Measurements from ENCODE around the gene HECTD4.

DNA sequence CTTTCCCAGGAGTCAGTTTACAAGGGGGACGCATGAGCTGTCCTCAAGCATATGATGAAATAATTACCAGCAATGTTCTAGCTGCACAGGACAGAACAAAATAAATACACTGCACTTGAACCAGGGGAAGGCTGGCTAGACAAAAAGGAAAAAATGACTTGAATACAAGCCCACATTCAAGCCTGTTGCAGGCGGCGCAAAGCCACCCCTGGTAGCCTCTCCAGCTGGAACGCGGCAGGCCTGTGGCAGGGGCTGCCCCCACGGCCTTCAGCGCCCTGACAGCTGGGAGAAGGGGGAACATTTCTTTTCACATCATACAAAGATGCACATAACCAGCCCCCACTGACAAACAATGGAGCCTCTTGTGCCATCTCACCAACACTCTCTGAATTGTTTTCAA, 199.7 kb downstream of the HECTD4 start:
- TF ChIP-seq, protein P1, sequence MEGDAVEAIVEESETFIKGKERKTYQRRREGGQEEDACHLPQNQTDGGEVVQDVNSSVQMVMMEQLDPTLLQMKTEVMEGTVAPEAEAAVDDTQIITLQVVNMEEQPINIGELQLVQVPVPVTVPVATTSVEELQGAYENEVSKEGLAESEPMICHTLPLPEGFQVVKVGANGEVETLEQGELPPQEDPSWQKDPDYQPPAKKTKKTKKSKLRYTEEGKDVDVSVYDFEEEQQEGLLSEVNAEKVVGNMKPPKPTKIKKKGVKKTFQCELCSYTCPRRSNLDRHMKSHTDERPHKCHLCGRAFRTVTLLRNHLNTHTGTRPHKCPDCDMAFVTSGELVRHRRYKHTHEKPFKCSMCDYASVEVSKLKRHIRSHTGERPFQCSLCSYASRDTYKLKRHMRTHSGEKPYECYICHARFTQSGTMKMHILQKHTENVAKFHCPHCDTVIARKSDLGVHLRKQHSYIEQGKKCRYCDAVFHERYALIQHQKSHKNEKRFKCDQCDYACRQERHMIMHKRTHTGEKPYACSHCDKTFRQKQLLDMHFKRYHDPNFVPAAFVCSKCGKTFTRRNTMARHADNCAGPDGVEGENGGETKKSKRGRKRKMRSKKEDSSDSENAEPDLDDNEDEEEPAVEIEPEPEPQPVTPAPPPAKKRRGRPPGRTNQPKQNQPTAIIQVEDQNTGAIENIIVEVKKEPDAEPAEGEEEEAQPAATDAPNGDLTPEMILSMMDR (IDR thresholded peaks at IDR 0.05; ENCODE audit: low read depth, low read length, poor library complexity, severe bottlenecking): no peak
- TF ChIP-seq EZH2phosphoT487 (IDR thresholded peaks at IDR 0.05; ENCODE audit: borderline replicate concordance, low read length): no peak
